ENCODE data around the gene SOWAHC.
A peak's percentile ranks its signal among the peaks of the same experiment; 100 is the strongest.
"Not testable (repeated sequence)": the region's sequence is repeated elsewhere in the genome, so short reads cannot be mapped to it uniquely, and the experiment has no call there.

SOWAHC gene, protein sequence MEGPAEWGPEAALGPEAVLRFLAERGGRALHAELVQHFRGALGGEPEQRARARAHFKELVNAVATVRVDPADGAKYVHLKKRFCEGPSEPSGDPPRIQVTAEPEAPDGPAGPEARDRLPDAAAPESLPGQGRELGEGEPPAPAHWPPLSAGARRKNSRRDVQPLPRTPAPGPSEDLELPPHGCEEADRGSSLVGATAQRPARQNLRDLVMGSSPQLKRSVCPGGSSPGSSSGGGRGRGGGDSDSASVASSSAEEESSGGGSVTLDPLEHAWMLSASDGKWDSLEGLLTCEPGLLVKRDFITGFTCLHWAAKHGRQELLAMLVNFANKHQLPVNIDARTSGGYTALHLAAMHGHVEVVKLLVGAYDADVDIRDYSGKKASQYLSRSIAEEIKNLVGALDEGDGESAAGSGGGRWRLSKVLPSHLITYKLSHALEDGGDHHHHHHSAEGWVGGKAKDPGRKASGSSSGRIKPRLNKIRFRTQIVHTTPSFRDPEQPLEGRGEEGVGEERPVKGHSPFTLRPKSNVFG

GRCh38 chr2:109613922-109614714, at the start of gene SOWAHC, which contains the start of gene SEPTIN10:
SOWAHC (plus strand) TSS chr2:109614364; CDS start chr2:109614490, 126 bp downstream.
SEPTIN10 (minus strand) TSS chr2:109613966; CDS start chr2:109613827, 139 bp downstream.
- DNase-seq = peak; percentile 81

- no peak for DNase-seq
Observed at GRCh38 chr2:109575373-109575772, 38.8 kb upstream of the SOWAHC start.

GRCh38 chr2:109577630-109578029, 36.5 kb upstream of the SOWAHC start:
- DNase-seq = not testable (repeated sequence)

GRCh38 chr2:109582928-109583895, 31.0 kb upstream of the SOWAHC start:
- no peak for DNase-seq

DNA sequence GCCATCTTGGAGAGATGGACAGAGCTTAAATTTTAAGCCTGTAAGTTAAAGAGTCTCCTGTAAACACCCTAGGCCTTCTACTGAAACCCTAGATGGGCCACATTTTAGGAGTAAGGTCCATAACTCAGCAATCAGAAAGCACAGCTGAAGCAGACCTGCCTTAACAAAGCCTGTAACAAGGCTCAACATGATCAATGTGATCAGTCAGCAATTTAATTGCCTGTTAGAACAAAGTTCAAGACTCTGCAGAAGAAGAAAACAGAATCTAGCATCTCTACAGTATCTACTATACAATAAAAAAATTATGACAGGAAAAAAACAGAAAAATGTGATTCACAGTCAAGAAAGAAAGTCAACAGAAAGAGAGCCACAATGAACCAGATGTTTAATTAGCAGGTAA, 27.5 kb upstream of the SOWAHC start:
- DNase-seq = no peak

DNA sequence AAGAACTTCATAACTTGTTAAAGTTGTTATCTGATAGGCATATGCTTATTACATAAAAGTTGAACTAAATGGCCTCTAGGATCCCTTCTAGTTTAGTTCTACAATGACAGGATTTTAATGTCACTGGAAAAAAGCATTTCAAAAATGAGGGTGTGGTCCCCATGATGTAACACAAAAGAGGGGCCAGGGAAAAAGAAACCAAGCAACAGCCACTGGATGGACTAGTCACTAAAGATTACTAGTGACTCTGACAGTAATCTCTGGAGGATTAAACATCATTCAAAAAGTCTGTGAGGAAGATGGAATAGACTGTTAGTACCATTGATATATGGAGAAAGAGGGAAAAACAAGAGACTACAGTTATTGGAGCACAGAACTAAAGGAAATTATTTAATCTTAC, 23.0 kb upstream of the SOWAHC start:
- no peak for DNase-seq

DNA sequence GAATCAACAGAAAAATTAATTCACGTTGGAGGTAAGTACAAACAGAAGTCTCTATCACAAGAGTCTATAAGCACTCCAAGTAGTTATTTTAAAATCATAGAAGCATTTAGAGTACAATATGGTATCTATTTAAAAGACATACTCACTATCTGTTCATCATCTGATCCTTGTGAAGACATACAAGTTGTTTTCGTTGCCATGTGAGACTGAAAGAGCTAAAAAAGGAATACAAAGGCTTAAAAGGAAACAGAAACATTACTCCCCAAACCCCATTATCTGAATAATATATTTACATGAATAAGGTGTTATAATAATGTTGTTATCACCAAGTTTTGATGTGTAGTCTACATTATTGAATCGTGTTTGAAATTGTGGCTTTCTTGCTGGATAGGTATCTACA, 21.3 kb upstream of the SOWAHC start:
- no peak for DNase-seq

DNA sequence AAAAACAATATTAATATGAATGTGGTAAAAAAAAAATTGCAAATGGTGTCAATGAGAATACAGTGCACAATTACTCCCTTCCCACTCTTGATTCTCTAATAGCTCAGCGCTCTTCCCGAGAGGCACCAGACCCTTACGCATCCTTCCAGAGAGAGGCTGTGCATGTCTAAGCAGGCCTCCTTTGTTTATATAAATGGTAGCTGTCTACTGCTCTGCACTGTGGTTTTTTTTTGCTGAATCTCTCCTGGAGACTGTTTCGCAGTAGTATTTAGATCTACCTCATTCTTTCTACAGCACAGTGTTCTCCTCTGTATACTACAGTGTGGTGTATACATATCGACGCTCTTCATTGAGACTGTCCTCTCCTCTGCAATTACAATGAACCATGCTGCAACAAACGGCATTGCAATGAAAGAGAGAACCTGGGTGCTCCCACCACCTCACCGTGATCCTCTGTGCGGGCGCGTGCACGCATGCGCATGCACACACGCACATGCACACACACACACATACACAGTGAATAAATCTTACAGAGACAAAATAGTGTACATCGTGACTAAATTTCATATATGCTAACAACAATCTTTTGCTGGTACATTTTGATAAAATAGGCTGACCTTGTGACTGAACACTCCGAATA, 19.8 kb upstream of the SOWAHC start:
- DNase-seq = no peak

GRCh38 chr2:109595644-109596043, 18.5 kb upstream of the SOWAHC start:
- no peak for DNase-seq

DNA sequence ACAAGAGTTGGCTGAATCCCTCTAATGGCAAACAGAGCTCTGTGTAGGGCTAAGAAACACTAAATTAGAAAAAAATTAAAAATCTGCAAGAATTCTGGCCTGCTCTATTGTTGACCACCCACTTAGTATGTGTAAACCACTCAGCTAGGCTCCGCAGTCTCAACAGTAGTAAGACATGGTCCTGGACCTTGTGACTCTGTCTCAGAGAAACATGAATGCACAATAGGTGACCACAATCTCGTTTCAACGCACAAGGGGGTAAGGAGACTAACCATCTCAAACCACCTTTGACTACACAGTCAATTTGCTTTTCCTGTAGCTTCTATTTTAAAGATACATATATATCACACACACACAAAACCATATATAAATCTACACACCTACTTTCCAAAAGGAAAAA, 16.9 kb upstream of the SOWAHC start:
- no peak for DNase-seq

DNA sequence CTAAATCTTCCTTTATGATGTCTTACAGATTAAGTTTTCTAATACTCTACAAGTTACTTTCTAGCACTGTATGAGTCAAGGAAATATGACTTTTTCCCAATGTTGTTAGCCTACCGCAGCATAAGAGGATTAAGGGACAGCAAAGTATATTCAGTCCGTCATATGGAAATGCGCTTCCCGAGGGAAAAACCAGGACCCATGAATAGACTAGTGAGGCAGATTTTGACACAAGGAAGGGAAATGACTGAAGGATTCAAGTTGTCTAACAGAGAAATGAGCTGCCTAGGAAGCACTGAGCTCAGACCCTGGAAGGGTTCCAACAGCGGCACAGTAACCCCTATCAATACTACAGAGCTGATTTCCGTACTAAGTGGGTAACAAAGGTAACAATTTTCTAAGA, 12.4 kb upstream of the SOWAHC start:
- DNase-seq = no peak

- DNase-seq = no peak
Observed at GRCh38 chr2:109602617-109603188, 11.5 kb upstream of the SOWAHC start.

- DNase-seq = no peak
Observed at GRCh38 chr2:109604597-109604996, 9.6 kb upstream of the SOWAHC start.

GRCh38 chr2:109607766-109608165, 6.4 kb upstream of the SOWAHC start:
- DNase-seq = no peak

- DNase-seq = no peak
Observed at GRCh38 chr2:109609352-109610024, 4.7 kb upstream of the SOWAHC start.

GRCh38 chr2:109611467-109612095, 2.6 kb upstream of the SOWAHC start:
- no peak for DNase-seq

DNA sequence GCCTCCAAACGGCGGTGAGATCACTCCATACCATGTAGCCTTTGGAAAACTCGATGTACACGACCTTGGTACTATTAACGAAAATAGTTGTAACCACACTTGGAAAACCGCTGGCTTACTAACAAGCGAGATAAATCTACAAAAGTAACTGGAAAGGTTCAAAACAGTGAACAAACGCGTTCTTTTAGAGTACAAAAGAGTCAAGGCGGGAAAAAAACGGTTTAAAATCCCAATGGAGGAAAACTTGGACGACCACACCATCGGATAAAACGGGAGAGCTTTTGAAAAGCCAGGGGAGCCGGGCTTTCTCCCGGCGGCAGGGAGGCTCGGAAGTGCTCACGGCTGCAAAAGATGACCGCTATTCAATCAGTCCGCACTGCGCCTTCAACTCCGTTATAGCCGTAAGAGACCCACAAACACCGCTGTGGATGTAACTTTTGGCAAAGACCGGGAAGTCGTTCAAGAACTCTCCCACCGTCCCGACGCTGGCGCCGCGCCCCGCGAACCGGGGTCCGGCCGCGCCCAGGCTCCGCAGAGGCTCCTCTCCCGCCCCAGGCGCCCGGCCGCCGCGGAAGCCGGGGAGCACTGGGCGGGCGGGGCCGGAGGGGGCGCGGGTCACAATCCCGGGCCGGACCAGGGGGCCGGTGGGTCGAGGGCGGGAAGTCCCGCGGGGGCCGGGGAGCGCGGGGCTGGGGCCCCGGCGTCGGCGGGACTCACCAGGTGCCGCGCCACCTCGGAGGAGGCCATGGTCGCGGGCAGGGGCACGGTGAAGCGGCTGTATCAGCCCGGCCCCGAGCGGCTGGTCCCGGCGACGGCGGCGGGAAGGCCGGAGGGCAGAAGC, 863 bp upstream of the SOWAHC start:
- peak; percentile 7 for DNase-seq

DNA sequence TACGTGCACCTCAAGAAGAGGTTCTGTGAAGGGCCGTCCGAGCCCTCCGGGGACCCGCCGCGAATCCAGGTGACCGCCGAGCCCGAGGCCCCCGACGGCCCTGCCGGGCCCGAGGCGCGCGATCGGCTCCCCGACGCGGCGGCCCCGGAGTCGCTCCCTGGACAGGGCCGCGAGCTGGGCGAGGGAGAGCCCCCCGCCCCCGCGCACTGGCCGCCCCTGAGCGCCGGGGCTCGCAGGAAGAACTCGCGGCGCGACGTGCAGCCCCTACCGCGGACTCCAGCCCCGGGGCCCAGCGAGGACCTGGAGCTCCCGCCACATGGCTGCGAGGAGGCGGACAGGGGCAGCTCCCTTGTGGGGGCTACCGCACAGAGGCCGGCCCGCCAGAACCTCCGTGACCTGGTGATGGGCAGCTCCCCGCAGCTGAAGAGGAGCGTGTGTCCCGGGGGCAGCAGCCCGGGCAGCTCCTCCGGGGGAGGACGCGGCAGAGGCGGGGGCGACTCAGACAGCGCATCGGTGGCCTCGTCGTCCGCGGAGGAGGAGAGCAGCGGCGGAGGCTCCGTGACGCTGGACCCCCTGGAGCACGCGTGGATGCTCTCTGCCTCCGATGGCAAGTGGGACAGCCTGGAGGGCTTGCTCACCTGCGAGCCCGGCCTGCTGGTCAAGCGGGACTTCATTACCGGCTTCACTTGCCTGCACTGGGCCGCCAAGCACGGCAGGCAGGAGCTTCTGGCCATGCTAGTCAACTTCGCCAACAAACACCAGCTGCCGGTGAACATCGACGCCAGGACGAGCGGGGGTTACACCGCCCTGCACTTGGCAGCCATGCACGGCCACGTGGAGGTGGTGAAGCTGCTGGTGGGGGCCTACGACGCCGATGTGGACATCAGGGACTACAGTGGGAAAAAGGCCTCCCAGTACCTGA, 812 bp downstream of the SOWAHC start:
- DNase-seq = no peak
